ENCODE measurements around the gene PDZRN3. TPM values are rescaled to one million over a fixed set of nuclear protein-coding genes. Genes with fewer than 3 reads are reported as not detected.

The PDZRN3 gene
- total RNA-seq, 1 experiment from 2014 or later, result 0.17 TPM

- H3K9ac ChIP-seq (ENCODE audit: low read length), result no peak overlapping the region
- no peaks in the 10 kb centered on the region; a peak in 1 of 4 replicates for H3K9me3 ChIP-seq (ENCODE audit: control insufficient read depth in 1 of 2, insufficient read depth in 1 of 2, low read depth in 1 of 2, low read length in 2 of 2)
- ChIA-PET RAD21 (ENCODE audit: low non-redundant PET in 1 of 2, low total read pairs in 2 of 2, uncharacterized antibody in 2 of 2, unreplicated experiment in 2 of 2) (no interaction called here), CTCF (no interaction called here), POLR2A (no interaction called here)
- DNase-seq (ENCODE audit: low read depth, low spot score), result no peak
- H4K20me1 ChIP-seq (ENCODE audit: insufficient read depth), result no peaks in the 10 kb centered on the region
- H3K79me2 ChIP-seq (ENCODE audit: insufficient read depth, low read length), result no peaks in the 10 kb centered on the region
- H3K27me3 ChIP-seq (ENCODE audit: insufficient read depth, low read length), result no peaks in the 10 kb centered on the region
- no peak overlapping the region for H3K27ac ChIP-seq (ENCODE audit: low read depth, low read length)
- no peak overlapping the region for H3K4me3 ChIP-seq (replicated peaks in 1 of 2; ENCODE audit: low read depth in 1 of 2, low read length in 2 of 2)
- H3K36me3 ChIP-seq (ENCODE audit: control insufficient read depth in 1 of 2, insufficient read depth in 2 of 2, low read length in 2 of 2), result no peaks in the 10 kb centered on the region
- TF ChIP-seq EZH2phosphoT487 (IDR thresholded peaks at IDR 0.05; ENCODE audit: borderline replicate concordance), result no peak
- no peak for TF ChIP-seq SIN3A (IDR thresholded peaks at IDR 0.05; ENCODE audit: low read depth)
- no peak for TF ChIP-seq TCF7L2 (IDR thresholded peaks at IDR 0.05; ENCODE audit: borderline replicate concordance, extremely low read depth, insufficient read depth, insufficient read length)
- no peak for TF ChIP-seq SP1 (IDR thresholded peaks at IDR 0.05; ENCODE audit: low read depth)
- TF ChIP-seq ATF3 (IDR thresholded peaks at IDR 0.05), result no peak
- TF ChIP-seq REST (IDR thresholded peaks at IDR 0.05; ENCODE audit: low read depth), result no peak
- no peak for TF ChIP-seq JUND (IDR thresholded peaks at IDR 0.05)
- no peak for TF ChIP-seq RAD21 (IDR thresholded peaks at IDR 0.05; ENCODE audit: low read depth)
- TF ChIP-seq CEBPB (IDR thresholded peaks at IDR 0.05; ENCODE audit: low read depth), result no peak
- TF ChIP-seq POLR2AphosphoS5 (IDR thresholded peaks at IDR 0.05; ENCODE audit: low read depth, low read length), result no peak
- TF ChIP-seq EZH2 (IDR thresholded peaks at IDR 0.05), result no peak
- TF ChIP-seq POLR2A (IDR thresholded peaks at IDR 0.05; ENCODE audit: borderline replicate concordance, extremely low read depth, insufficient read depth, insufficient read length), result no peak
- TF ChIP-seq YY1 (IDR thresholded peaks at IDR 0.05; ENCODE audit: extremely low read depth, insufficient replicate concordance, low read depth, low read length), result no peak
- TF ChIP-seq EGR1 (IDR thresholded peaks at IDR 0.05; ENCODE audit: low read depth), result no peak
- TF ChIP-seq CTCF (IDR thresholded peaks at IDR 0.05 in 2 of 3, conservative IDR thresholded peaks at IDR 0.05 in 1 of 3; ENCODE audit: borderline replicate concordance in 1 of 3, insufficient read depth in 1 of 3, low read depth in 2 of 3, low read length in 2 of 3), result no peak
- no peak for TF ChIP-seq ZFX (IDR thresholded peaks at IDR 0.05)
- no peak for TF ChIP-seq ZNF274 (IDR thresholded peaks at IDR 0.05; ENCODE audit: low read depth, low read length)
- H3K4me2 ChIP-seq (ENCODE audit: low read length), result no peak overlapping the region
- no TSS peak for BruUV-seq (replicated peaks)
- H2AFZ ChIP-seq (ENCODE audit: low read depth, low read length, poor library complexity, severe bottlenecking), result no peak overlapping the region
- no peak for ATAC-seq
- intact Hi-C loops (cut with micrococcal nuclease), result no loop called here
- H3K9me2 ChIP-seq (ENCODE audit: insufficient read depth), result no peaks in the 10 kb centered on the region
- no peaks in the 10 kb centered on the region for H3K4me1 ChIP-seq (ENCODE audit: control insufficient read depth in 1 of 2, insufficient read depth in 2 of 2, low read length in 2 of 2)
Measured at GRCh38 chr3:73633453-73633852, 8.7 kb upstream of the PDZRN3 start.

All from HCT116 (cell line).